ENCODE measurements around the gene ELOB. TPM values are rescaled to one million over a fixed set of nuclear protein-coding genes. Genes with fewer than 3 reads are reported as not detected.

The ELOB gene
- total and polyA plus RNA-seq, 2 donors, result 287 to 349 TPM

DNA sequence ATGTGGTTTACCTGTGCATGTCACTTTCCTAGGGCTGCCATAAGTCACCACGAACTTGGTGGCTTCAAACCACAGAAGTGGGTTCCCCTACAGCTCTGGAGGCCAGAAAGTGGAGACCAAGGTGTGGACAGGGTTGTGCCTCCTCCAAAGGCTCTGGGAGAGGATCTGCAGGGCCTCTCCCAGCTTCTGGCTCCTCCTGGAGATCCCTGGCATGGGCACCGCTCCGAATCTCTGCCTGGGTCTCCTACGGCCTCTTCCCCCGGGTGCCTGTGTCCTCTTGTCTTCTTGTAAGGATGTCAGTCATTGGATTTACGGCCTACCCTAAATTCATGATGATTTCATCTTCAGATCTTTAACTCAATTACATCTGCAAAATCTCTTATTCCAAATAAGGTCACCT is 27.1 kb downstream of the ELOB start:
- no peaks in the 10 kb centered on the region for H3K27me3 ChIP-seq (ENCODE audit: control insufficient read depth in 2 of 2, insufficient read depth in 1 of 2, low read length in 1 of 2)
- 87% methylated on average over 6 of the region's 6 CpGs for WGBS
- no peak overlapping the region for H3K4me3 ChIP-seq (ENCODE audit: low read length in 2 of 2)
- H3K9me3 ChIP-seq (ENCODE audit: control insufficient read depth in 2 of 2, insufficient read depth in 1 of 2, low read length in 1 of 2), result peaks cover 0 to 6% of the 10 kb centered on the region in 2 donors
- peaks cover 12 to 25% of the 10 kb centered on the region in 2 donors for H3K4me1 ChIP-seq (ENCODE audit: control insufficient read depth in 2 of 2, insufficient read depth in 2 of 2, low read length in 2 of 2)
- no peak overlapping the region for H3K27ac ChIP-seq (ENCODE audit: low read depth in 1 of 2, low read length in 1 of 2)
- no peak for DNase-seq (ENCODE audit: low read depth in 6 of 9, low spot score in 9 of 9)
- peaks cover 5 to 9% of the 10 kb centered on the region in 2 donors for H3K36me3 ChIP-seq (ENCODE audit: control insufficient read depth in 2 of 2, insufficient read depth in 2 of 2, low read length in 1 of 2)

- peaks cover 4 to 9% of the 10 kb centered on the region in 2 donors for H3K36me3 ChIP-seq (ENCODE audit: control insufficient read depth in 2 of 2, insufficient read depth in 2 of 2, low read length in 1 of 2)
Observed at GRCh38 chr16:2749476-2749875, 27.6 kb downstream of the ELOB start.

DNA sequence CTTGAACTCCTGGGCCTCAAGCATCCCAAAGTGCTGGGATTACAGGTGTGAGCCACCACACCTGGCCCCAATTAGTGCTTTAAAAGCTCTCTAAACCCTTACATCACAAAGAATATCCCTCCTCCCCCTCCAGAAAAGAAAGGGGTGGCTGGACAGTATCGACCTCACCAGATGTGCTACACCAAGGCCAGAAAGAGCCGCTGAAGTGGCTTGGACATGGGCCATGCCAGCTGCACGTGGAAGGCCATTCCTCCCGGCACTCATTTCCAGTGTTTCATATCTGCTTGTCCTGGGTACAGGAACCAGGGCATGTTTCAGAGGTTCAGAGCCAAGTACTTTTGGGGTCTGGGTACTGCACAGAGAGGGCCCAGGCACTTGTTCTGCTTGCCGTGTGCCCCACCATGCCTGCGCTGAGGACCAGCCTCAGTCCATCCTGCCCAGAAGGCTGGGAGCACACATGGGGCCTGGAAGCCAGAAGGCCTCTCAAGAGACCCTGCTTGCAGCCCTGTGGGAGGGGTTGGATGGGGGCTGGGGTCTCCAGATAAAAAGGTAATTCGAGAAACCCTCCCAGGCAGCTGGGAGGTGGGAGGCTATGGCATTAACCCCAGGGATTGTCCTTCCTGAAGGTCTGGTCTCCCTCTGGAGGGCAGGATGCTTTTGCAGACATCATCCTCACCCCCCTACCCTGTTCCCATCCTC is 28.2 kb downstream of the ELOB start:
- H3K27ac ChIP-seq (ENCODE audit: low read depth in 1 of 2, low read length in 1 of 2), result no peak overlapping the region
- peaks cover 0 to 9% of the 10 kb centered on the region in 2 donors for H3K36me3 ChIP-seq (ENCODE audit: control insufficient read depth in 2 of 2, insufficient read depth in 2 of 2, low read length in 1 of 2)
- DNase-seq (ENCODE audit: low read depth in 6 of 9, low spot score in 9 of 9), result no peak
- H3K4me1 ChIP-seq (ENCODE audit: control insufficient read depth in 2 of 2, insufficient read depth in 2 of 2, low read length in 2 of 2), result peaks cover 5 to 15% of the 10 kb centered on the region in 2 donors
- no peak overlapping the region for H3K4me3 ChIP-seq (ENCODE audit: low read length in 2 of 2)
- WGBS, result 97% methylated on average over 7 of the region's 7 CpGs
- H3K9me3 ChIP-seq (ENCODE audit: control insufficient read depth in 2 of 2, insufficient read depth in 1 of 2, low read length in 1 of 2), result peaks cover 0 to 6% of the 10 kb centered on the region in 2 donors
- H3K27me3 ChIP-seq (ENCODE audit: control insufficient read depth in 2 of 2, insufficient read depth in 1 of 2, low read length in 1 of 2), result no peaks in the 10 kb centered on the region

More at GRCh38 chr16:2749476-2749875, 27.6 kb downstream of the ELOB start:
- no peaks in the 10 kb centered on the region for H3K27me3 ChIP-seq (ENCODE audit: control insufficient read depth in 2 of 2, insufficient read depth in 1 of 2, low read length in 1 of 2)
- no peak for DNase-seq (ENCODE audit: low read depth in 6 of 9, low spot score in 9 of 9)
- WGBS, result 97% methylated on average over 5 of the region's 5 CpGs
- H3K4me1 ChIP-seq (ENCODE audit: control insufficient read depth in 2 of 2, insufficient read depth in 2 of 2, low read length in 2 of 2), result peaks cover 8 to 20% of the 10 kb centered on the region in 2 donors
- H3K4me3 ChIP-seq (ENCODE audit: low read length in 2 of 2), result no peak overlapping the region
- no peak overlapping the region for H3K27ac ChIP-seq (ENCODE audit: low read depth in 1 of 2, low read length in 1 of 2)
- peaks cover 0 to 6% of the 10 kb centered on the region in 2 donors for H3K9me3 ChIP-seq (ENCODE audit: control insufficient read depth in 2 of 2, insufficient read depth in 1 of 2, low read length in 1 of 2)

DNA sequence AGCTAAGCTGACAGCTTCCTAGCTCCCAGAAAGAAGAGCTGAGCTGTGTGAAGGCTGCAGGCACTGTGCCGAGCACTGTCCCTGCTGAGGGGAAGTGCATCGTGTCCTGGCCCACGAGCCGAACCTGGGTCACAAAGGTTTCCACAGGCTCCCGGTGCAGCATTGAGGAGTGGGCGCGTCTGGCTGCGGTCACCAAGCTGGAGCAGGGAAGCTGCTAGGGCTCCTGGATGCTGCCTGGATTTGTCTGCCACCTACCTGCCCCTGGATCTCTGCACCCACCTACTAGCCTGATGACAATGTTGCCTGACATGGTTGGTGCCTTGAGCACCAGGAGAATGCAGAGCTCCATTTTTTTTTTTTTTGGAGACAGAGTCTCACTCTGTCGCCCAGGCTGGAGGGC is 31.1 kb downstream of the ELOB start:
- no peak for DNase-seq (ENCODE audit: low read depth in 6 of 9, low spot score in 9 of 9)
- Histone ChIP-seq H3K4me1 (ENCODE audit: control insufficient read depth in 2 of 2, insufficient read depth in 2 of 2, low read length in 2 of 2) (peaks cover 0 to 2% of the 10 kb centered on the region in 2 donors), H3K27me3 (ENCODE audit: control insufficient read depth in 2 of 2, insufficient read depth in 1 of 2, low read length in 1 of 2) (no peaks in the 10 kb centered on the region), H3K4me3 (ENCODE audit: low read length in 2 of 2) (no peak overlapping the region), H3K27ac (ENCODE audit: low read depth in 1 of 2, low read length in 1 of 2) (no peak overlapping the region), H3K36me3 (ENCODE audit: control insufficient read depth in 2 of 2, insufficient read depth in 2 of 2, low read length in 1 of 2) (peaks cover 0 to 9% of the 10 kb centered on the region in 2 donors), H3K9me3 (ENCODE audit: control insufficient read depth in 2 of 2, insufficient read depth in 1 of 2, low read length in 1 of 2) (no peaks in the 10 kb centered on the region)
- 97% methylated on average over 9 of the region's 9 CpGs for WGBS

- no peak for DNase-seq (ENCODE audit: low read depth in 6 of 9, low spot score in 9 of 9)
- 92% methylated on average over 15 of the region's 15 CpGs for WGBS
- Histone ChIP-seq H3K9me3 (ENCODE audit: control insufficient read depth in 2 of 2, insufficient read depth in 1 of 2, low read length in 1 of 2) (no peaks in the 10 kb centered on the region), H3K36me3 (ENCODE audit: control insufficient read depth in 2 of 2, insufficient read depth in 2 of 2, low read length in 1 of 2) (peaks cover 0 to 9% of the 10 kb centered on the region in 2 donors), H3K4me3 (ENCODE audit: low read length in 2 of 2) (no peak overlapping the region), H3K27ac (ENCODE audit: low read depth in 1 of 2, low read length in 1 of 2) (no peak overlapping the region), H3K4me1 (ENCODE audit: control insufficient read depth in 2 of 2, insufficient read depth in 2 of 2, low read length in 2 of 2) (peaks cover 0 to 3% of the 10 kb centered on the region in 2 donors), H3K27me3 (ENCODE audit: control insufficient read depth in 2 of 2, insufficient read depth in 1 of 2, low read length in 1 of 2) (no peaks in the 10 kb centered on the region)
Observed at GRCh38 chr16:2745116-2745890, 31.8 kb downstream of the ELOB start.

GRCh38 chr16:2744711-2745110 is 32.4 kb downstream of the ELOB start:
- DNase-seq (ENCODE audit: low read depth in 6 of 9, low spot score in 9 of 9), result no peak
- no peak overlapping the region for H3K27ac ChIP-seq (ENCODE audit: low read depth in 1 of 2, low read length in 1 of 2)
- 96% methylated on average over 6 of the region's 6 CpGs for WGBS

GRCh38 chr16:2743007-2743810 is 33.9 kb downstream of the ELOB start:
- Histone ChIP-seq H3K4me1 (ENCODE audit: control insufficient read depth in 2 of 2, insufficient read depth in 2 of 2, low read length in 2 of 2) (peaks cover 0 to 16% of the 10 kb centered on the region in 2 donors), H3K27ac (ENCODE audit: low read depth in 1 of 2, low read length in 1 of 2) (no peak overlapping the region), H3K9me3 (ENCODE audit: control insufficient read depth in 2 of 2, insufficient read depth in 1 of 2, low read length in 1 of 2) (no peaks in the 10 kb centered on the region), H3K27me3 (ENCODE audit: control insufficient read depth in 2 of 2, insufficient read depth in 1 of 2, low read length in 1 of 2) (no peaks in the 10 kb centered on the region), H3K4me3 (ENCODE audit: low read length in 2 of 2) (no peak overlapping the region), H3K36me3 (ENCODE audit: control insufficient read depth in 2 of 2, insufficient read depth in 2 of 2, low read length in 1 of 2) (no peaks in the 10 kb centered on the region)
- WGBS, result 95% methylated on average over 19 of the region's 19 CpGs
- DNase-seq (ENCODE audit: low read depth in 6 of 9, low spot score in 9 of 9), result no peak

More at GRCh38 chr16:2744711-2745110, 32.4 kb downstream of the ELOB start:
- Histone ChIP-seq H3K36me3 (ENCODE audit: control insufficient read depth in 2 of 2, insufficient read depth in 2 of 2, low read length in 1 of 2) (peaks cover 0 to 4% of the 10 kb centered on the region in 2 donors), H3K4me3 (ENCODE audit: low read length in 2 of 2) (no peak overlapping the region), H3K4me1 (ENCODE audit: control insufficient read depth in 2 of 2, insufficient read depth in 2 of 2, low read length in 2 of 2) (peaks cover 0 to 9% of the 10 kb centered on the region in 2 donors), H3K9me3 (ENCODE audit: control insufficient read depth in 2 of 2, insufficient read depth in 1 of 2, low read length in 1 of 2) (no peaks in the 10 kb centered on the region), H3K27me3 (ENCODE audit: control insufficient read depth in 2 of 2, insufficient read depth in 1 of 2, low read length in 1 of 2) (no peaks in the 10 kb centered on the region)

DNA sequence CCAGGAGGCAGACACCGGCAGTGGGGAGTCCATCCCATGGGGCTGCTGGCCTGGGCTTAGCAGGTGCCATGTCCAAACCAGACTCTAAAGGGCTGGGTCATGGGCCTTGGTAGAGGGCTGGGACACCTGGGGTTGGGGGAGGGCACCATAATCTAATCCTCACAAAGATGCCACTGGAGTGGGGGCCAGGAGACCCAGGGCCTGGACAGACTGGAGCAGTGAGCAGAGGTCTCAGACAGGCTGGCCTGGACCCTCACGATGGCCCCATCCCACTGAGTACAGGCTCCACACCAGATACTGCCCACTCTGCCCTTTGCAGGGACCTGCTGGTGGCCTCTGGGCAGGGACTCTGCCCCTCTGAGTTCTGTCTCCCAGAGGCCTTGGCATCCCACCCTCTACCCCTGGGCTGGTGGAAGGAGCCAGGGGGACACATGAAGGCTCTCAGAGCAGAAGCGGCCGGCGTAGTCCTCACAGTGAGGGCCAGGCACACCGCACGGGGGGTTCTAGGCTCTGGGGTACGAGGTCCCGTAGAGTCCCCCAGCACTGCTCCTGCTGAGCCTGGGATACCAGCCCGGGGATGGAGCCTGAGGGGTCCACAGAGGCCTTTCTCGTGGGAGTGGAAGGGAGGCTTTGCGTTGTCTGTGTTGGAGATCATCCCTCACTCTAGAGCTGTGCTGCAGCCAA is 34.6 kb downstream of the ELOB start:
- no peaks in the 10 kb centered on the region for H3K9me3 ChIP-seq (ENCODE audit: control insufficient read depth in 2 of 2, insufficient read depth in 1 of 2, low read length in 1 of 2)

More for the DNA sequence above, 34.6 kb downstream of the ELOB start:
- no peaks in the 10 kb centered on the region for H3K27me3 ChIP-seq (ENCODE audit: control insufficient read depth in 2 of 2, insufficient read depth in 1 of 2, low read length in 1 of 2)
- H3K36me3 ChIP-seq (ENCODE audit: control insufficient read depth in 2 of 2, insufficient read depth in 2 of 2, low read length in 1 of 2), result no peaks in the 10 kb centered on the region
- WGBS, result 96% methylated on average over 12 of the region's 12 CpGs
- H3K27ac ChIP-seq (ENCODE audit: low read depth in 1 of 2, low read length in 1 of 2), result no peak overlapping the region
- peaks cover 0 to 16% of the 10 kb centered on the region in 2 donors for H3K4me1 ChIP-seq (ENCODE audit: control insufficient read depth in 2 of 2, insufficient read depth in 2 of 2, low read length in 2 of 2)
- no peak for DNase-seq (ENCODE audit: low read depth in 6 of 9, low spot score in 9 of 9)
- no peak overlapping the region for H3K4me3 ChIP-seq (ENCODE audit: low read length in 2 of 2)

Data from thymus (tissue), 11 donors.